Measurements from ENCODE around the gene IAH1.

DNA sequence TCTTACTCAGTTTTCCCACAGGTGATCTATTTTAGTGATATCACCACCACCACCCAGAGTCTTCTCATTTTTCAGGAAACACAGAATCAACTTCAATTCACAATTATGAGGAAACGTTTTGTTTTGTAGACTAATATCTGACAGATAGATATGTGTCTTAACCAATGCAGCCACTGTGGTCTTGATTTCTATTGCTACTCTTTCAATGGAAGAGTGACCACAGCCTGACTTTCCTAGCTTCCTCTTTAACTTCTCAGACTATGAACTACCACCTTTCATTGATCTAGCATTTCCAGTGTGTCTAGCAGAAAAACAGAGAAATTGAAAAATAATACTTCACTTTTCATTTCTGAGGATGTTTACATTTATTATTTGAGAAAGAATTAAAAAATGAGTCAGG is 60.8 kb downstream of the IAH1 start:
- TF ChIP-seq CTCF (IDR thresholded peaks at IDR 0.05 in 8 of 11, conservative IDR thresholded peaks at IDR 0.05 in 3 of 11) (no peak), POLR2A (IDR thresholded peaks at IDR 0.05) (no peak)
